Measurements from ENCODE around the gene ETFBKMT.

DNA sequence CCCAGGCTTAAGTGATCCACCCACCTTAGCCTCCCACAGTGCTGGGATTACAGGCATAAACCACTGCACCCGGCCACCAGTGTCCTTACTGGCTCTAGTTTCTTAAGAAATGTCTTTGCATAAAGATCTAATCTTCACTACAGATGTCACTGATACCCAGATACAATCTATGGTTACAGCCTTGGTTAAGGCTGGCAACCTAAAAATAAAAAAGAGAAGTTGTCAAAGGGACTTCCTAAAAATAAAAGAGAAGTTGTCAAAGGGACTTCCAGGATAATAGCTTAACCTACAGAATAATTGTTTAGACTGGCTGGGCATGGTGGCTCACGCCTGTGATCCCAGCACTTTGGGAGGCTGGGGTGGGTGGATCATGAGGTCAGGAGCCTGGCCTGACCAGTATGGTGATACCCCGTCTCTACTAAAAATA, 27.6 kb downstream of the ETFBKMT start:
- TF ChIP-seq, protein P1, sequence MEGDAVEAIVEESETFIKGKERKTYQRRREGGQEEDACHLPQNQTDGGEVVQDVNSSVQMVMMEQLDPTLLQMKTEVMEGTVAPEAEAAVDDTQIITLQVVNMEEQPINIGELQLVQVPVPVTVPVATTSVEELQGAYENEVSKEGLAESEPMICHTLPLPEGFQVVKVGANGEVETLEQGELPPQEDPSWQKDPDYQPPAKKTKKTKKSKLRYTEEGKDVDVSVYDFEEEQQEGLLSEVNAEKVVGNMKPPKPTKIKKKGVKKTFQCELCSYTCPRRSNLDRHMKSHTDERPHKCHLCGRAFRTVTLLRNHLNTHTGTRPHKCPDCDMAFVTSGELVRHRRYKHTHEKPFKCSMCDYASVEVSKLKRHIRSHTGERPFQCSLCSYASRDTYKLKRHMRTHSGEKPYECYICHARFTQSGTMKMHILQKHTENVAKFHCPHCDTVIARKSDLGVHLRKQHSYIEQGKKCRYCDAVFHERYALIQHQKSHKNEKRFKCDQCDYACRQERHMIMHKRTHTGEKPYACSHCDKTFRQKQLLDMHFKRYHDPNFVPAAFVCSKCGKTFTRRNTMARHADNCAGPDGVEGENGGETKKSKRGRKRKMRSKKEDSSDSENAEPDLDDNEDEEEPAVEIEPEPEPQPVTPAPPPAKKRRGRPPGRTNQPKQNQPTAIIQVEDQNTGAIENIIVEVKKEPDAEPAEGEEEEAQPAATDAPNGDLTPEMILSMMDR (IDR thresholded peaks at IDR 0.05) = no peak
- TF ChIP-seq POLR2A (IDR thresholded peaks at IDR 0.05) = no peak
- no peak for TF ChIP-seq EP300 (IDR thresholded peaks at IDR 0.05)

Measured in tibial nerve (tissue), 4 donors.